Measurements from ENCODE around the gene ELL2. TPM values are rescaled to one million over a fixed set of nuclear protein-coding genes. Genes with fewer than 3 reads are reported as not detected.

ELL2 gene
- 100 to 1,000 TPM in 1 of 2 donors, 10 to 100 TPM in 1; 69.8 to 135 TPM for total RNA-seq
- long read RNA-seq, donor 1, full-length matches to known transcripts, result 9 of 24 reads
- long read RNA-seq, donor 1, partial matches to known transcripts, result 10 of 24 reads
- long read RNA-seq, donor 1, other reads (novel, unspliced or antisense), result 5 of 24 reads
- long read RNA-seq, donor 2, partial matches to known transcripts, result 17 of 25 reads
- long read RNA-seq, donor 2, other reads (novel, unspliced or antisense), result 8 of 25 reads

- DNase-seq (ENCODE audit: low spot score), result peak; percentile 100
- intact Hi-C loops (cut with DNase I), result loop anchor here (2.0 to 5.0 kb wide), 2 partner anchors 285 to 375 kb away; no protein-coding TSS in a partner anchor
Observed at GRCh38 chr5:95961617-95962474, at the start of gene ELL2. Gene ELL2 (minus strand): TSS chr5:95961851. CDS start chr5:95961721, 130 bp downstream.

GRCh38 chr5:96008987-96009647, 47.5 kb upstream of the ELL2 start:
- DNase-seq (ENCODE audit: low spot score), result no peak
- intact Hi-C loops (cut with DNase I), result no loop called here

GRCh38 chr5:96008487-96008886, 46.8 kb upstream of the ELL2 start:
- no peak for DNase-seq (ENCODE audit: low spot score)
- intact Hi-C loops (cut with DNase I), result no loop called here

- intact Hi-C loops (cut with DNase I), result no loop called here
- no peak for DNase-seq (ENCODE audit: low spot score)
Observed at GRCh38 chr5:96007051-96007450, 45.4 kb upstream of the ELL2 start.

- intact Hi-C loops (cut with DNase I), result no loop called here
Observed at GRCh38 chr5:96006291-96006690, 44.6 kb upstream of the ELL2 start.

GRCh38 chr5:96004754-96005153, 43.1 kb upstream of the ELL2 start:
- DNase-seq (ENCODE audit: low spot score), result no peak
- intact Hi-C loops (cut with DNase I), result no loop called here

More at GRCh38 chr5:96006291-96006690, 44.6 kb upstream of the ELL2 start:
- no peak for DNase-seq (ENCODE audit: low spot score)

- intact Hi-C loops (cut with DNase I), result no loop called here
- DNase-seq (ENCODE audit: low spot score), result no peak
Observed at GRCh38 chr5:96004087-96004486, 42.4 kb upstream of the ELL2 start.

- DNase-seq (ENCODE audit: low spot score), result no peak
- intact Hi-C loops (cut with DNase I), result no loop called here
Observed at GRCh38 chr5:96001262-96001661, 39.6 kb upstream of the ELL2 start.

- intact Hi-C loops (cut with DNase I), result no loop called here
- no peak for DNase-seq (ENCODE audit: low spot score)
Observed at GRCh38 chr5:96000308-96000707, 38.7 kb upstream of the ELL2 start.

- no peak for DNase-seq (ENCODE audit: low spot score)
- intact Hi-C loops (cut with DNase I), result no loop called here
Observed at GRCh38 chr5:95996904-95997723, 35.5 kb upstream of the ELL2 start.

- no peak for DNase-seq (ENCODE audit: low spot score)
- intact Hi-C loops (cut with DNase I), result no loop called here
Observed at GRCh38 chr5:95995962-95996489, 34.4 kb upstream of the ELL2 start.

GRCh38 chr5:95993776-95994175, 32.1 kb upstream of the ELL2 start:
- no peak for DNase-seq (ENCODE audit: low spot score)
- intact Hi-C loops (cut with DNase I), result no loop called here

GRCh38 chr5:95993266-95993665, 31.6 kb upstream of the ELL2 start:
- intact Hi-C loops (cut with DNase I), result no loop called here
- no peak for DNase-seq (ENCODE audit: low spot score)

- intact Hi-C loops (cut with DNase I), result no loop called here
- no peak for DNase-seq (ENCODE audit: low spot score)
Observed at GRCh38 chr5:95989283-95990048, 27.8 kb upstream of the ELL2 start.

GRCh38 chr5:95988877-95989276, 27.2 kb upstream of the ELL2 start:
- no peak for DNase-seq (ENCODE audit: low spot score)
- intact Hi-C loops (cut with DNase I), result no loop called here

GRCh38 chr5:95988094-95988493, 26.4 kb upstream of the ELL2 start:
- intact Hi-C loops (cut with DNase I), result no loop called here

GRCh38 chr5:95986937-95987520, 25.4 kb upstream of the ELL2 start:
- intact Hi-C loops (cut with DNase I), result no loop called here
- no peak for DNase-seq (ENCODE audit: low spot score)

More at GRCh38 chr5:95988094-95988493, 26.4 kb upstream of the ELL2 start:
- DNase-seq (ENCODE audit: low spot score), result no peak

- DNase-seq (ENCODE audit: low spot score), result no peak
- intact Hi-C loops (cut with DNase I), result no loop called here
Observed at GRCh38 chr5:95986001-95986400, 24.4 kb upstream of the ELL2 start.

Measured in posterior vena cava (tissue), 2 donors.